HepG2 (cell line): ENCODE results near the gene SRP72. TPM values are rescaled to one million over a fixed set of nuclear protein-coding genes. Genes with fewer than 3 reads are reported as not detected.
A peak's percentile ranks its signal among the peaks of the same experiment; 100 is the strongest.

Experiments used
- BORCS8-MEF2B ChIP-seq: sonication (generic); formaldehyde crosslinking; IDR thresholded peaks from 2 replicates; pipeline ENCODE4 v1.8.0; 2022; ENCODE audit warnings: mild to moderate bottlenecking, missing genetic modification reagents
- HMGA1 ChIP-seq: sonication (generic); formaldehyde crosslinking; conservative IDR thresholded peaks from 2 replicates; pipeline ENCODE4 v1.4.0; 2020; ENCODE audit warnings: missing genetic modification reagents
- KDM5A ChIP-seq: fragments of 200-600 bp; sonication (generic); IDR thresholded peaks from 2 replicates; pipeline ENCODE4 v1.7.0; 2018; ENCODE audit warnings: antibody characterized with exemption, mild to moderate bottlenecking, low read length, borderline replicate concordance
- RAD21 ChIP-seq: fragments of 450-650 bp; formaldehyde crosslinking; IDR thresholded peaks from 2 replicates; pipeline ENCODE4 v1.5.0; 2020; ENCODE audit warnings: mild to moderate bottlenecking
- SMAD9 ChIP-seq: sonication (generic); formaldehyde crosslinking; IDR thresholded peaks from 2 replicates; pipeline ENCODE4 v1.5.1; 2020; ENCODE audit warnings: mild to moderate bottlenecking, missing genetic modification reagents
- SP4 ChIP-seq: sonication (generic); formaldehyde crosslinking; IDR thresholded peaks from 2 replicates; pipeline ENCODE4 v1.8.1; 2023; ENCODE audit warnings: mild to moderate bottlenecking, missing genetic modification reagents
- TEAD3 ChIP-seq: optimal IDR thresholded peaks from 2 replicates; pipeline ENCODE3; 2016; ENCODE audit warnings: borderline replicate concordance
- ZBTB21 ChIP-seq: sonication (generic); formaldehyde crosslinking; IDR thresholded peaks from 2 replicates; pipeline ENCODE4 v1.4.0; 2020; ENCODE audit warnings: missing genetic modification reagents
- ZC3H4 ChIP-seq: sonication (generic); formaldehyde crosslinking; IDR thresholded peaks from 2 replicates; pipeline ENCODE4 v1.4.0; 2020; ENCODE audit warnings: missing genetic modification reagents, borderline replicate concordance
- ZNF160 ChIP-seq: sonication (generic); formaldehyde crosslinking; IDR thresholded peaks from 2 replicates; pipeline ENCODE4 v1.8.0; 2022; ENCODE audit warnings: mild to moderate bottlenecking, inconsistent platforms, missing genetic modification reagents
- ZNF282 ChIP-seq: fragments of 450-650 bp; IDR thresholded peaks from 2 replicates; pipeline ENCODE4 v1.6.1; 2018; ENCODE audit not compliant: partially characterized antibody
- ZNF7 ChIP-seq: IDR thresholded peaks from 2 replicates; pipeline ENCODE4 v1.6.1; 2016; ENCODE audit warnings: missing biosample characterization, missing genetic modification reagents
- ZNF878 ChIP-seq: sonication (generic); formaldehyde crosslinking; IDR thresholded peaks from 2 replicates; pipeline ENCODE4 v1.8.1; 2023; ENCODE audit warnings: mild to moderate bottlenecking, missing genetic modification reagents, moderate library complexity
- ZSCAN22 ChIP-seq: sonication (generic); formaldehyde crosslinking; IDR thresholded peaks from 2 replicates; pipeline ENCODE4 v1.4.0; 2020; ENCODE audit warnings: mild to moderate bottlenecking, missing genetic modification reagents
- polyA plus RNA-seq, 8 experiments: library from polyadenylated mRNA; depleted of rRNA in 3 of 8; stranded (reverse) in 7 of 8; unstranded in 1 of 8; fragments of >200 nt; fragmentation: Illumina TruSeq in 4 of 8; extraction: Trizol in 4 of 8; gene quantifications; 2 replicates each; pipeline versions ENCODE4 v1.2.1 to v1.2.3, GENCODE V29; 2011 to 2016; ENCODE audit warnings: low read depth in 4 of 8, missing spikeins in 1 of 8, mixed read lengths in 1 of 8; ENCODE audit not compliant: insufficient read depth in 1 of 8
- total RNA-seq, 5 experiments: library from RNA; depleted of rRNA; stranded (reverse); fragments of >200 nt; fragmentation: Illumina TruSeq; extraction: Trizol; gene quantifications; 2 replicates each; pipeline ENCODE4 v1.2.3, GENCODE V29; 2016; ENCODE audit warnings: low read depth in 1 of 5
- TF ChIP-seq, protein P1 (sequence below): sonication (generic); formaldehyde crosslinking; IDR thresholded peaks from 2 replicates; pipeline ENCODE4 v1.8.0; 2022; ENCODE audit warnings: low read depth, missing genetic modification reagents
- TF ChIP-seq, protein P2 (sequence below): sonication (generic); formaldehyde crosslinking; IDR thresholded peaks from 2 replicates; pipeline ENCODE4 v1.9.0; 2022; ENCODE audit warnings: low read depth, missing genetic modification reagents
- TF ChIP-seq, protein P3 (sequence below): sonication (generic); formaldehyde crosslinking; IDR thresholded peaks from 2 replicates; pipeline ENCODE4 v1.4.0; 2020; ENCODE audit warnings: mild to moderate bottlenecking, missing genetic modification reagents, borderline replicate concordance
- TF ChIP-seq, protein P4 (sequence below): sonication (generic); formaldehyde crosslinking; IDR thresholded peaks from 2 replicates; pipeline ENCODE4 v1.8.0; 2022; ENCODE audit warnings: mild to moderate bottlenecking, missing genetic modification reagents
- TF ChIP-seq, protein P5 (sequence below): IDR thresholded peaks from 2 replicates; pipeline ENCODE4 v1.6.1; 2018; ENCODE audit warnings: missing genetic modification reagents

The SRP72 gene
- total and polyA plus RNA-seq, 2 of the 13 experiments (the other 11 are each of a cell fraction or from before 2014, with no cell fraction given), result 64.9 to 75.6 TPM

DNA sequence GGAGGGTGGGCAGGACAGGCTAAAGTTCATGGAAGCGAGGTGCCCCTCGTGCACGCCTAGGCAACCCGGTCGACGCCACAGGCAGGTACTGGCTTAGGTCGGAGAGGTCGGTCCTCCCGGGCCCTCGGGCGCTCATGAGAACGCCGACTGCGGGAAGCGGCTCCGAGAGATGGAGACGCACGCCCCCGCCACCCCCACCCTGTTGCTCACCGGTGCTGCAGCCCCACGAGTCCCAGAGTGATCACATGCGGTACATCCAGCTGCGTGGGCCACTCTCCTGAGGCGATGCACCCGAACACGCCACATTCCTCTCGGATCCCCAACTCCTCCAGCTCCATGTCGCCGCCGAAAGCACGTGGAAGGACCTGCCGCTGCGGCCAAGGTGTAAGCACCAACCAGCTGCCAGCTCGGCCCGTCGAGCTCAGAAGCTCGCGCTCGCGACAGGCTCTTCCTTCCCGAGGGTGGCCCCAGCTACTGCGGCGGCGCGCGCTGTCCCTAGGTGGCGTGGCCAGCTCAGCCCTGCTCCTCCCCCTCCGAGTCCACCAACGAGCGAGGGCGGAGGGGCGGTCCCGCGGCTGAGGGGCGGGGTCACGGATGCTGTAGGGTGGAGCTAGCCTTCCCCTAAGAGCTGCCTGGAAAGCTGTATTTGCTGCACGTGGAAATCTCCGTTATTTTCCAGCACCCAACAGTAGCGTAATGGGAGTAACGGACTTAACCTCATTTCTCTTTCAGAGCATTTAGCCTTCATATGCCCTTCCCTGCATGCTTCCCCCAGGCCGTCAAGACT is 32.1 kb upstream of the SRP72 start, which contains the start of gene PPAT (continued):
- TF ChIP-seq, protein P1, sequence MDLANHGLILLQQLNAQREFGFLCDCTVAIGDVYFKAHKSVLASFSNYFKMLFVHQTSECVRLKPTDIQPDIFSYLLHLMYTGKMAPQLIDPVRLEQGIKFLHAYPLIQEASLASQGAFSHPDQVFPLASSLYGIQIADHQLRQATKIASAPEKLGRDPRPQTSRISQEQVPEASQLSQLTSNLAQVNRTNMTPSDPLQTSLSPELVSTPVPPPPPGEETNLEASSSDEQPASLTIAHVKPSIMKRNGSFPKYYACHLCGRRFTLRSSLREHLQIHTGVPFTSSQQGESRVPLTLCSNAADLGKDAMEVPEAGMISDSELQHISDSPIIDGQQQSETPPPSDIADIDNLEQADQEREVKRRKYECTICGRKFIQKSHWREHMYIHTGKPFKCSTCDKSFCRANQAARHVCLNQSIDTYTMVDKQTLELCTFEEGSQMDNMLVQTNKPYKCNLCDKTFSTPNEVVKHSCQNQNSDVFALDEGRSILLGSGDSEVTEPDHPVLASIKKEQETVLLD (CRISPR knock-in tag), result peak; percentile 62; the same call in 1 of the 2 replicates
- TF ChIP-seq ZNF878 (CRISPR knock-in tag), result no peak
- no peak for TF ChIP-seq ZSCAN22 (CRISPR knock-in tag)
- 0 out of 2 replicates have a peak, but pooled peaks have one; percentile 17 for TF ChIP-seq ZC3H4 (CRISPR knock-in tag)
- TF ChIP-seq HMGA1 (CRISPR knock-in tag), result no peak
- no peak; the same call in 1 of the 2 replicates for TF ChIP-seq SP4
- no peak for TF ChIP-seq ZBTB21
- TF ChIP-seq ZNF282, result no peak
- no peak for TF ChIP-seq ZNF7 (CRISPR knock-in tag)
- TF ChIP-seq BORCS8-MEF2B, result peak; percentile 61
- TF ChIP-seq, protein P2, sequence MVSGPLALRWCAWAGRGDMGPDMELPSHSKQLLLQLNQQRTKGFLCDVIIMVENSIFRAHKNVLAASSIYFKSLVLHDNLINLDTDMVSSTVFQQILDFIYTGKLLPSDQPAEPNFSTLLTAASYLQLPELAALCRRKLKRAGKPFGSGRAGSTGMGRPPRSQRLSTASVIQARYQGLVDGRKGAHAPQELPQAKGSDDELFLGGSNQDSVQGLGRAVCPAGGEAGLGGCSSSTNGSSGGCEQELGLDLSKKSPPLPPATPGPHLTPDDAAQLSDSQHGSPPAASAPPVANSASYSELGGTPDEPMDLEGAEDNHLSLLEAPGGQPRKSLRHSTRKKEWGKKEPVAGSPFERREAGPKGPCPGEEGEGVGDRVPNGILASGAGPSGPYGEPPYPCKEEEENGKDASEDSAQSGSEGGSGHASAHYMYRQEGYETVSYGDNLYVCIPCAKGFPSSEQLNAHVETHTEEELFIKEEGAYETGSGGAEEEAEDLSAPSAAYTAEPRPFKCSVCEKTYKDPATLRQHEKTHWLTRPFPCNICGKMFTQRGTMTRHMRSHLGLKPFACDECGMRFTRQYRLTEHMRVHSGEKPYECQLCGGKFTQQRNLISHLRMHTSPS (CRISPR knock-in tag), result peak; percentile 36; the same call in 1 of the 2 replicates
- TF ChIP-seq SMAD9 (CRISPR knock-in tag), result no peak
- TF ChIP-seq, protein P3, sequence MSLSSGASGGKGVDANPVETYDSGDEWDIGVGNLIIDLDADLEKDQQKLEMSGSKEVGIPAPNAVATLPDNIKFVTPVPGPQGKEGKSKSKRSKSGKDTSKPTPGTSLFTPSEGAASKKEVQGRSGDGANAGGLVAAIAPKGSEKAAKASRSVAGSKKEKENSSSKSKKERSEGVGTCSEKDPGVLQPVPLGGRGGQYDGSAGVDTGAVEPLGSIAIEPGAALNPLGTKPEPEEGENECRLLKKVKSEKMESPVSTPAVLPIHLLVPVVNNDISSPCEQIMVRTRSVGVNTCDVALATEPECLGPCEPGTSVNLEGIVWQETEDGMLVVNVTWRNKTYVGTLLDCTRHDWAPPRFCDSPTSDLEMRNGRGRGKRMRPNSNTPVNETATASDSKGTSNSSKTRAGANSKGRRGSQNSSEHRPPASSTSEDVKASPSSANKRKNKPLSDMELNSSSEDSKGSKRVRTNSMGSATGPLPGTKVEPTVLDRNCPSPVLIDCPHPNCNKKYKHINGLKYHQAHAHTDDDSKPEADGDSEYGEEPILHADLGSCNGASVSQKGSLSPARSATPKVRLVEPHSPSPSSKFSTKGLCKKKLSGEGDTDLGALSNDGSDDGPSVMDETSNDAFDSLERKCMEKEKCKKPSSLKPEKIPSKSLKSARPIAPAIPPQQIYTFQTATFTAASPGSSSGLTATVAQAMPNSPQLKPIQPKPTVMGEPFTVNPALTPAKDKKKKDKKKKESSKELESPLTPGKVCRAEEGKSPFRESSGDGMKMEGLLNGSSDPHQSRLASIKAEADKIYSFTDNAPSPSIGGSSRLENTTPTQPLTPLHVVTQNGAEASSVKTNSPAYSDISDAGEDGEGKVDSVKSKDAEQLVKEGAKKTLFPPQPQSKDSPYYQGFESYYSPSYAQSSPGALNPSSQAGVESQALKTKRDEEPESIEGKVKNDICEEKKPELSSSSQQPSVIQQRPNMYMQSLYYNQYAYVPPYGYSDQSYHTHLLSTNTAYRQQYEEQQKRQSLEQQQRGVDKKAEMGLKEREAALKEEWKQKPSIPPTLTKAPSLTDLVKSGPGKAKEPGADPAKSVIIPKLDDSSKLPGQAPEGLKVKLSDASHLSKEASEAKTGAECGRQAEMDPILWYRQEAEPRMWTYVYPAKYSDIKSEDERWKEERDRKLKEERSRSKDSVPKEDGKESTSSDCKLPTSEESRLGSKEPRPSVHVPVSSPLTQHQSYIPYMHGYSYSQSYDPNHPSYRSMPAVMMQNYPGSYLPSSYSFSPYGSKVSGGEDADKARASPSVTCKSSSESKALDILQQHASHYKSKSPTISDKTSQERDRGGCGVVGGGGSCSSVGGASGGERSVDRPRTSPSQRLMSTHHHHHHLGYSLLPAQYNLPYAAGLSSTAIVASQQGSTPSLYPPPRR (CRISPR knock-in tag), result no peak
- peak; percentile 77 for TF ChIP-seq ZNF160 (CRISPR knock-in tag)
- TF ChIP-seq RAD21, result no peak
- TF ChIP-seq KDM5A, result no peak; the same call in 1 of the 2 replicates
- TF ChIP-seq, protein P4, sequence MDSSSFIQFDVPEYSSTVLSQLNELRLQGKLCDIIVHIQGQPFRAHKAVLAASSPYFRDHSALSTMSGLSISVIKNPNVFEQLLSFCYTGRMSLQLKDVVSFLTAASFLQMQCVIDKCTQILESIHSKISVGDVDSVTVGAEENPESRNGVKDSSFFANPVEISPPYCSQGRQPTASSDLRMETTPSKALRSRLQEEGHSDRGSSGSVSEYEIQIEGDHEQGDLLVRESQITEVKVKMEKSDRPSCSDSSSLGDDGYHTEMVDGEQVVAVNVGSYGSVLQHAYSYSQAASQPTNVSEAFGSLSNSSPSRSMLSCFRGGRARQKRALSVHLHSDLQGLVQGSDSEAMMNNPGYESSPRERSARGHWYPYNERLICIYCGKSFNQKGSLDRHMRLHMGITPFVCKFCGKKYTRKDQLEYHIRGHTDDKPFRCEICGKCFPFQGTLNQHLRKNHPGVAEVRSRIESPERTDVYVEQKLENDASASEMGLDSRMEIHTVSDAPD (CRISPR knock-in tag), result no peak
- TF ChIP-seq, protein P5, sequence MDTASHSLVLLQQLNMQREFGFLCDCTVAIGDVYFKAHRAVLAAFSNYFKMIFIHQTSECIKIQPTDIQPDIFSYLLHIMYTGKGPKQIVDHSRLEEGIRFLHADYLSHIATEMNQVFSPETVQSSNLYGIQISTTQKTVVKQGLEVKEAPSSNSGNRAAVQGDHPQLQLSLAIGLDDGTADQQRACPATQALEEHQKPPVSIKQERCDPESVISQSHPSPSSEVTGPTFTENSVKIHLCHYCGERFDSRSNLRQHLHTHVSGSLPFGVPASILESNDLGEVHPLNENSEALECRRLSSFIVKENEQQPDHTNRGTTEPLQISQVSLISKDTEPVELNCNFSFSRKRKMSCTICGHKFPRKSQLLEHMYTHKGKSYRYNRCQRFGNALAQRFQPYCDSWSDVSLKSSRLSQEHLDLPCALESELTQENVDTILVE, result 0 out of 2 replicates have a peak, but pooled peaks have one; percentile 21
- TF ChIP-seq TEAD3 (CRISPR knock-in tag), result peak; percentile 46
